HPDE6-E6E7 (cell line): ENCODE measurements around the gene DLEC1.

Source experiments
- DNase-seq: peaks from one replicate; pipeline ENCODE4 v3.0.0; 2011; ENCODE audit warnings: missing footprints; ENCODE audit errors: extremely low spot score

Gene DLEC1

DNA sequence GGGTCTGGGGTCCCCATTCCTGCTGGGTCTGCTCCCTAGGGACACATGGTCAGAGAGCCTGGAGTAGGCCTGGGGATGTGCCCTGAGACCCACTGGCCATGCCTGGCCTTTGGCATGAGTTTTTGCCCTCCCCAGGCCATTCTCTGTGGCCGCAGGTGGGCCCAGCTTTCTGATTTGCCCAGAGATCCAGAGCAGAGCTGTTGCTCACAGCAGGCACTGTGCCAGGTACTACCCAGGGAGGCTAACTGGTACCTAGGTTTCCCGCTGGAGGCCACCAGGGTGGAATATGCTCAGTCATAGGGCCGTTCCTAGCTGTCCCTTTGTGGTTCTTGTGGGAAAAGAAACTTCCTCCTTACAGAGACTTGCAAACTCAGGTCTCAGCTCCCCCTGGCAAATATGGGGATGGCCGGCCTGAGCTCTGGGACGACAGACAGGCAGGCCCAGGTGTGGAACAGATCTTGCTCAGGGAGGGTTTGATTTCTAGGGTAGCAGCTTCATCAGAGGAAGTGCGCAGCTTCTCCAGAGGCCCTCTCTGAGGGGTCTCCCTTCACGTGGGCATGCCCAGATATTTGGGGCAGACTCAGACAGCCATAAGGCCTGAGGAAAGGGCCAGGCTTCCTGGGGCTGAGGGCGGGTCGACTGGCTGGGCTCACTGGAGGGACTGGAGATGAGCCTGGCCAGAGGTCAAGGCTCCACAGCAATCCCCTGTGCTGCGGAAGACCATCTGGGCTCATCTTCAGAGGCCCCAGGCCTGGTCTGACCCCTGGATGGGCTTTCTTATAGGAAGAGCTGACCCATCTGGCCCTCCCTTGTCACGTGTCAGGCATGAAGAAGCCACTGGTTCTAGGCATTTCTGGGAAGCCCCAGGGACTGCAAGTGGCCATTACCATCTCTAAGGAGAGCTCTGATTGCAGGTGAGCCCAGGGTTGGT is 69.9 kb downstream of the DLEC1 start:
- no peak for DNase-seq

- DNase-seq, result no peak
These were observed 70.7 kb downstream of the DLEC1 start for GRCh38 chr3:38109580-38110313.

- DNase-seq, result no peak
These were observed 71.5 kb downstream of the DLEC1 start for GRCh38 chr3:38110314-38111050.

DNA sequence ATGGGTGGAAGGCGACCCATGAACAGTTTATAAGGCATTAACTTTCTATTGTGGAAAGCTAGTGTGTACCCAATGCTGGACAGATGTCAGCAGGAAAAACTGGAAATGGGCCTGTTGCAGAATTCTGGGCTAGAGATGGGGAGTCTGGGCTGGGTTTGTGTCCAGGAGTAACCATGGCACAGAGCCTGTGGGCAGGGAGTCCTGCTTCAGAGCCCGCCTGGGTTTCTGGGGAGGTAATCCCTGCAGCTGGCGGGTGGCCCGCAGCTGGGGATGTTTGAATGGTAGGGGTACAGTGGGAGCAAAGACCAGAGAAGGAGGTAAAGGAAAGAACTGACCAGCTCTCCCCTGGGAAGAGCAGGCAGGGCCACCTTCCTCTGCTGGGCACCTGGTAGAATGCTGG is 72.2 kb downstream of the DLEC1 start:
- no peak for DNase-seq

- DNase-seq, result no peak
These were observed 72.8 kb downstream of the DLEC1 start for GRCh38 chr3:38111696-38112377.

GRCh38 chr3:38112378-38112761 is 73.4 kb downstream of the DLEC1 start:
- DNase-seq, result no peak

DNA sequence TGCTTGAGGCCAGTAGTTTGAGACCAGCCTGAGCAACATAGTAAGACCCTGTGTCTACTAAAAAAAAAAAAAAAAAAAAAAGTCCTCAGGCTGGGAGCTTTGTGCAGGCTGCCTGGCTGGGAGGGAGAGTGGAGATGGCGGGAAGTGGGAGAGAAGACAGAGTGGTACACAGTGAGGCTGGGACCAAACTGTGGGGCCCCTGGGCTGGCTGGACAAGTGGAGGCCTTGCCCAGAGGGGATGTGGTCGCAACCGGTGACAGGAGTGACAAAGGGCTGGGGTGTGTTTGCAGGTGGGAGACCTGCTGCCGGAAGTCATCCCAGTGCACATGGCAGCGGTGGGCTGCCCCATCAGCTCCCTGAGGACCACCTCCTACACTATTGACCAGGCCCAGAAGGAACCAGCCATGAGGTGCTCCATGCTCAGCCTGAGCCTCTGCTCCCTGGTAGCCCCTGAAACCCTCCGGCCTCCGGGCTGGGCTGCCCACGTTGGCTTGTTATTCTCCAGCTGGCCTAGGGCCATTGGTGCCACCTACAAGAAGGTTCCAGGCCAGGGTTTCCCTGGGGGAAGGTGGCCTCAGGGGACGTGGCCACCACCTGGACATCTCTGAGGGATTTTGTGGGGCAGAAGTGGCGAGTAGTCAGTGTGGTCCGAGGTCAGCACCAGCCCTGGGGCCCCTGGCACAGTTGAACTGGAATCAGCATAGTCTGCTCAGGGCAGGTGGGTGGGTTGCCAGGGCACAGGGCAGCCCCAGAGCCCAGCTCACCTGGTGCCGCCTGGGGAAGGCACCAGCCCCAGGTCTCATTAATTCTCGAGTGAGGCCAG is 75.3 kb downstream of the DLEC1 start:
- DNase-seq, result no peak

- DNase-seq, result no peak
These were observed 76.1 kb downstream of the DLEC1 start for GRCh38 chr3:38114875-38115644.

- DNase-seq, result no peak
These were observed 76.8 kb downstream of the DLEC1 start for GRCh38 chr3:38115645-38116427.

DNA sequence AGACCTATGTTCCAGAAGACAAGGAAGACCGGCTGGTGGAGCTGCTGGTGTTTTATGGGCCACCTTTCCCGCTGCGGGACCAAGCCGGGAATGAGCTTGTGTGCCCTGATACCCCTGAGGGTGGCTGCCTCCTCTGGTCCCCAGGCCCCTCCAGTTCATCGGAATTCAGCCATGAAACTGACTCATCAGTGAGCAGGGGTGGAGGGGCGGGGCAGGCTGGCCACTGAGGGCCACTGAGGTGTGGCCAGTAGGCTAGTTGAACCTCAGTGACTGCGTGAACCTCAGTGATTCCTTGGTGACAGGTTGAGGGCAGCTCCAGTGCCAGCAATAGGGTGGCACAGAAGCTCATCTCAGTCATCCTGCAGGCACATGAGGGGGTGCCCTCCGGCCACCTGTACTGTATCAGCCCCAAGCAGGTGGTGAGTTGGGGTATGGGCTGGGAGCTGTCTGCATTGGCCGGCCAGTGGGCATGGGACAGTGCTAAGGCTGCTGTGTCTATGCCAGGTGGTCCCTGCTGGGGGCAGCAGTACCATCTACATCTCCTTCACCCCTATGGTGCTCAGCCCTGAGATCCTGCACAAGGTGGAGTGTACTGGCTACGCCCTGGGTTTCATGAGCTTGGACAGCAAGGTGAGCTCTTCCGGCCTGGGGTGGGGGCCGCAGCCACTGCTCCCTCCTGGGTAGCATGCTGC is 77.6 kb downstream of the DLEC1 start:
- no peak for DNase-seq

GRCh38 chr3:38117163-38117716 is 78.2 kb downstream of the DLEC1 start:
- DNase-seq, result no peak

- DNase-seq, result peak; percentile 16
These were observed 78.9 kb downstream of the DLEC1 start for GRCh38 chr3:38117748-38118420.

DNA sequence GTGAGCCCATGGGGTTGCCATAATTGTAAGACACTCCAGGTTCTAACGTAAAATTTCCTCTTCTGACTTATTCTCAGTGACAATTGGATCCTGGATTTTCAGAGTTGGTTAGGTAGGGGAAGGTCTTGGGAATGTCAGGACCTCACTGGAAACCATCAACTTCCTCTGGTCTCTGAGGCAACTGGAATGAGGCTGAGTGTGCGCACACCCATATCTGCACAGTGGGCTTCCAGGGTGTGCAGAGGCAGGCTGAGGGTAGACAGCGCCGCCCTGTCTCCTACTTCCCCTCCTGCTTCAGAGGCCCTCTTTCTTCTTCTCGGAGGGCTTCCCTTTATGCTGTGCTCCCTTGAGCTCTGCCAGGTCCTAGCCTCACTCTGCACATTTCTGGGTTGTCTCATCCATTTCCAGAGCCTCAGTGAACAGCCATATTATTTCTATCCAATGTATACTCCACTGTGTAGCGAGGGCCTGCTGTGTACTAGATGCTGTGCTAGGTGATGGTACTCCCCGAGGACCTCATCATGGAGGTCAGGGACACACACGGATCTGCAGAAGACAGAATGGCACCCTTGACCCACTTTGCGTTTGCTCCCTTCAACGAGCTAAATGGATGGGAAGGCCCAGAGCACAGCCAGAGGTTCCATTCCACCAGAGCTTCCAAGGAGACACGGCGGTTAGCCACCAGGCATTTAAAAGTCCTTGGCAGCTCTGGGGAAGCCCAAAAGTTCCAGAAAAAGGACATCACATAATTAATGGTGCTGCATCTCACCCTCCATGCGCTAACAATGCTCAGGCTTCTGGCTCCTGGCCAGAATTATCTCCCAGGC is 79.6 kb downstream of the DLEC1 start:
- DNase-seq, result no peak

DNA sequence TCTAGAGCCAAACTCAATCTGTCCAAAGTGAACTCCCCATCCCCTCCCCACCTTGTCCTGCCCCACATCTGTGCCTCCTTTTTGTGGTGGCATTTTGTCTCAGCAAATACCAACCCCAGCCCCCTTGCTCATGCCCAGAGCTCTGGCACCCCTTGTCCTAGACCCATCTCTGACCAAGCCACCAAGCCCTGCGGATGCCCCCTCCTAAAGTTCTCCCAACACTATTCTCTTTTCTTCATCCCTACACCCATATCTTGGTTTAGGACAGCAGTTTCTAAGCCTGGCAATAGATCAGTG is 80.2 kb downstream of the DLEC1 start:
- DNase-seq, result no peak

- DNase-seq, result no peak
These were observed 81.0 kb downstream of the DLEC1 start for GRCh38 chr3:38119821-38120692.
